ENCODE results near the gene CNBP. TPM values are rescaled to one million over a fixed set of nuclear protein-coding genes. Genes with fewer than 3 reads are reported as not detected.

The CNBP gene
- total RNA-seq, 1 experiment from 2014 or later, result 353 TPM

DNA sequence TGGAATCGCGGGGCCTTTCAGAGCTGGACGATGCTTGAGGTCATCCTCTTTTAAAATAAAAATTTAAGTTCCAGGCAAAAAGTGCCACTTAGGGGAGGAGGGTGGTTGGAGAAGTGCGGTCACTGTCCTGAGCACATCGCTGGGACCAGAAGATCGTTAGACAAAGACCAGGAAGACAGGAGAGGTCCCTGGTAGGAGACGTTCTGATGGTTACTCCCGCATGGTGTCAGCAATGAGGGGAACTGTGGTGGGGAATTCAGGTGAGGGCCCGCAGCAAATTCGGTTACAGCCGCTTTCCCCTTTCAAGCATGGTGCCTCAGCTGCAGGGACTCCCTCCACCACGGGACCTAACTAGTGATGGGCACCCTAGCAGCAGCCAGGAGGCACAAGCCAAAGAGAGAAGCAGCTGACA, 21.8 kb downstream of the CNBP start:
- peak; percentile 20 for ATAC-seq
- ChIA-PET POLR2A (interaction anchor here (0.7 to 1.9 kb wide), 6 partner anchors 11 to 85 kb away, joined by 3 to 7 read pairs (median 4); partner anchors contain the start of gene CNBP), RAD21 (ENCODE audit: low non-redundant PET in 1 of 2, low total read pairs in 2 of 2, uncharacterized antibody in 2 of 2, unreplicated experiment in 2 of 2) (interaction anchor here in 1 of 2 experiments (0.7 to 1.4 kb wide), 2 partner anchors 84 to 87 kb away, joined by 3 to 4 read pairs; partner anchors contain the start of gene COPG1), CTCF (interaction anchor here (0.6 to 3.1 kb wide), 11 partner anchors 9 to 191 kb away, joined by 3 to 49 read pairs (median 5); partner anchors contain the start of genes COPG1 and RAB43)
- H3K9me3 ChIP-seq (ENCODE audit: control insufficient read depth in 1 of 2, insufficient read depth in 1 of 2, low read depth in 1 of 2, low read length in 2 of 2), result no peaks in the 10 kb centered on the region
- H2AFZ ChIP-seq (ENCODE audit: low read depth, low read length, poor library complexity, severe bottlenecking), result no peak overlapping the region
- H3K9me2 ChIP-seq (ENCODE audit: insufficient read depth), result no peaks in the 10 kb centered on the region
- peaks cover 13 to 15% of the 10 kb centered on the region in 2 experiments; a peak in 3 of 4 replicates for H3K36me3 ChIP-seq (ENCODE audit: control insufficient read depth in 1 of 2, insufficient read depth in 2 of 2, low read length in 2 of 2)
- TF ChIP-seq CTCF (IDR thresholded peaks at IDR 0.05 in 2 of 3, conservative IDR thresholded peaks at IDR 0.05 in 1 of 3; ENCODE audit: borderline replicate concordance in 1 of 3, insufficient read depth in 1 of 3, low read depth in 2 of 3, low read length in 2 of 3), result no peak; a peak in 1 of 6 replicates
- no peak for TF ChIP-seq POLR2AphosphoS5 (IDR thresholded peaks at IDR 0.05; ENCODE audit: low read depth, low read length)
- TF ChIP-seq TCF7L2 (IDR thresholded peaks at IDR 0.05; ENCODE audit: borderline replicate concordance, extremely low read depth, insufficient read depth, insufficient read length), result no peak
- H3K4me2 ChIP-seq (ENCODE audit: low read length), result peak overlapping the region; percentile 89
- H3K9ac ChIP-seq (ENCODE audit: low read length), result peak overlapping the region; percentile 82
- no peak for DNase-seq (ENCODE audit: low read depth, low spot score)
- peaks cover 10 to 22% of the 10 kb centered on the region in 2 experiments; a peak in 3 of 4 replicates for H3K4me1 ChIP-seq (ENCODE audit: control insufficient read depth in 1 of 2, insufficient read depth in 2 of 2, low read length in 2 of 2)
- H3K27me3 ChIP-seq (ENCODE audit: insufficient read depth, low read length), result no peaks in the 10 kb centered on the region
- BruUV-seq (replicated peaks), result no TSS peak
- H3K4me3 ChIP-seq (replicated peaks in 1 of 2; ENCODE audit: low read depth in 1 of 2, low read length in 2 of 2), result peak overlapping the region; percentile 79 to 95
- no peaks in the 10 kb centered on the region for H4K20me1 ChIP-seq (ENCODE audit: insufficient read depth)
- H3K79me2 ChIP-seq (ENCODE audit: insufficient read depth, low read length), result peaks cover 25% of the 10 kb centered on the region
- intact Hi-C loops (cut with micrococcal nuclease), result loop anchor here (1.0 kb wide), 1 partner anchor 83 kb away; no protein-coding TSS in a partner anchor
- peak overlapping the region; percentile 85 for H3K27ac ChIP-seq (ENCODE audit: low read depth, low read length)
